Mesothelial cell of epicardium (in vitro differentiated cells): Measurements from ENCODE around the gene MMP2. TPM values are rescaled to one million over a fixed set of nuclear protein-coding genes. Genes with fewer than 3 reads are reported as not detected.

Experiments used
- DNase-seq, 2 experiments: peaks; one replicate each; pipeline ENCODE4 v3.0.0; 2021; ENCODE audit warnings: low spot score in 2 of 2; ENCODE audit not compliant: unreplicated experiment in 2 of 2
- H3K27ac Mint-ChIP-seq: 2 replicates; pipeline ENCODE4 v1.8.0; 2021; ENCODE audit warnings: mixed read lengths
- H3K27me3 Mint-ChIP-seq: 2 replicates; pipeline ENCODE4 v1.8.0; 2021; ENCODE audit warnings: low read depth, mixed read lengths
- H3K36me3 Mint-ChIP-seq: 2 replicates; pipeline ENCODE4 v1.8.0; 2021; ENCODE audit warnings: mixed read lengths
- H3K4me1 Mint-ChIP-seq: 2 replicates; pipeline ENCODE4 v1.8.0; 2021; ENCODE audit warnings: mixed read lengths
- H3K4me3 Mint-ChIP-seq: 2 replicates; pipeline ENCODE4 v1.8.0; 2021; ENCODE audit warnings: mild to moderate bottlenecking, moderate library complexity, mixed read lengths
- H3K9me3 Mint-ChIP-seq: 2 replicates; pipeline ENCODE4 v1.8.0; 2021; ENCODE audit warnings: mixed read lengths
- total RNA-seq: library from RNA; stranded (reverse); gene quantifications from 3 replicates; pipeline ENCODE4 v1.2.1, GENCODE V29; 2021
- TF ChIP-seq, protein P1 (sequence below): fragments of 200-600 bp; sonication (generic); IDR thresholded peaks from one replicate; pipeline ENCODE4 v1.5.0; 2021; ENCODE audit warnings: antibody characterized with exemption; ENCODE audit not compliant: unreplicated experiment

MMP2 gene
- total RNA-seq, 1 donor from 2014 or later = 385 TPM

DNA sequence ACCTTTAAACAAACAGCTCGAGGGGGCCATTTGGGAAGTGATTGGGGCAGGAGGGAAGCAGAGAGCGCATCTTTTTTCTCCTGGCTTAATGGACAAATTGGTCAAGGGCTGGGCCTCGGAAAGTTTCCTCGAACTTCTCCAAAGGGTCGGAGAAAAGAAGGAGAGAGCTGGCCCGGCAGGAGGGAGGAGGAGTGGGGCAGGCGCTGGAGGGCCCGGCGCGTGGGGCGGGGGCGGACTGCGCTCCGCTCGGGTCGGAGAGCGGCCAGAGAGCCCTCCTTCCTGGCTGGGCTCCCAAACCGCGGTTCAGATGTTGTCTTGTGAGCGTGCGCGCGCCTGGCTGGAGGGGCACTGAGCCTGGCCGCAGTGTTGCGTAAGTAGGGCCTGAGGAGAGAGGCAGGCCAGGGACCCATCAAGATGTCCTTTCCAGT lies 1.2 kb downstream of the MMP2 start:
- peaks cover 26% of the 10 kb centered on the region for H3K4me1 Mint-ChIP-seq
- peaks cover 20% of the 10 kb centered on the region for H3K27me3 Mint-ChIP-seq
- peak overlapping the region; percentile 83 for H3K4me3 Mint-ChIP-seq
- peak overlapping the region; percentile 76 for H3K27ac Mint-ChIP-seq
- TF ChIP-seq, protein P1, sequence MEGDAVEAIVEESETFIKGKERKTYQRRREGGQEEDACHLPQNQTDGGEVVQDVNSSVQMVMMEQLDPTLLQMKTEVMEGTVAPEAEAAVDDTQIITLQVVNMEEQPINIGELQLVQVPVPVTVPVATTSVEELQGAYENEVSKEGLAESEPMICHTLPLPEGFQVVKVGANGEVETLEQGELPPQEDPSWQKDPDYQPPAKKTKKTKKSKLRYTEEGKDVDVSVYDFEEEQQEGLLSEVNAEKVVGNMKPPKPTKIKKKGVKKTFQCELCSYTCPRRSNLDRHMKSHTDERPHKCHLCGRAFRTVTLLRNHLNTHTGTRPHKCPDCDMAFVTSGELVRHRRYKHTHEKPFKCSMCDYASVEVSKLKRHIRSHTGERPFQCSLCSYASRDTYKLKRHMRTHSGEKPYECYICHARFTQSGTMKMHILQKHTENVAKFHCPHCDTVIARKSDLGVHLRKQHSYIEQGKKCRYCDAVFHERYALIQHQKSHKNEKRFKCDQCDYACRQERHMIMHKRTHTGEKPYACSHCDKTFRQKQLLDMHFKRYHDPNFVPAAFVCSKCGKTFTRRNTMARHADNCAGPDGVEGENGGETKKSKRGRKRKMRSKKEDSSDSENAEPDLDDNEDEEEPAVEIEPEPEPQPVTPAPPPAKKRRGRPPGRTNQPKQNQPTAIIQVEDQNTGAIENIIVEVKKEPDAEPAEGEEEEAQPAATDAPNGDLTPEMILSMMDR = no peak
- DNase-seq = peak; percentile 58 to 77
- peaks cover 21% of the 10 kb centered on the region for H3K36me3 Mint-ChIP-seq
- H3K9me3 Mint-ChIP-seq = no peaks in the 10 kb centered on the region

DNA sequence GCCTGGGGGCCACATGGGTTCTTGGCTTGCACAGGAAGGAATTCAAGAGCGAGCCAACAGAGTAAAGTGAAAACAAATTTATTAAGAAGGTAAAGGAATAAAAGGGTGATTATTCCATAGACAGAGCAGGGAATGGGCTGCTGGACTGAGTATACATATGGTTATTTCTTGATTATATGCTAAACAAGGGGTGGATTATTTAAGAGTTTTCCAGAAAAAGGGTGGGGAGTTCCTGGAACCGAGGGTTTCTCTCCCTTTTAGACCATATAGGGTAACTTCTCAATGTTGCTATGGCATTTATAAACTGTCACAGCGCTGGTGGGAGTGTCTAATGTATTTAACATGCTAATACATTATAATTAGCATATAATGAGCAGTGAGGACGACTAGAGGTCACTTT lies 2.0 kb downstream of the MMP2 start:
- Mint-ChIP-seq H3K9me3 (no peaks in the 10 kb centered on the region), H3K27me3 (peaks cover 20% of the 10 kb centered on the region), H3K36me3 (peaks cover 26% of the 10 kb centered on the region), H3K4me1 (peaks cover 23% of the 10 kb centered on the region), H3K4me3 (peak overlapping the region; percentile 83), H3K27ac (peak overlapping the region; percentile 76)
- TF ChIP-seq, protein P1 = no peak
- DNase-seq = no peak

DNA sequence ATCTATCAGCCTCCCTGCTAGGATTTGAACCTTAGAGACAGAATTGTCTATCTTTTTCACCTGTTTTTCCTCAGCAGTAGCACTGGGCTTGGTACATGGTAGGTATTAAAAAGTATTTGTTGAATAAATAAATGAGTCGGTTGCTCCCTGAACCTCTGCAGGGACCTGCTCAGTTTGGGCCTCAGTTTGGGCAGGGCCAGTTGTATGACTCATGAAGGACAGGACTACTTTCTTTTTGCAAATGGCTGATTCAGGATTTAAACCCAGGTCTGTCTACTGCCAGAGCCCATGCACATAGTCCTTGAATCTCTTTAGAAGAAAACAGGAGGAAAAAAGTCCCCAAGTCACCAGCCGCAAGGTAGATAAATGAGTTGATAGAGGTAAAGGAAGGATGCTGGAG lies 3.1 kb downstream of the MMP2 start:
- TF ChIP-seq, protein P1 = no peak
- no peak for DNase-seq
- H3K36me3 Mint-ChIP-seq = peaks cover 33% of the 10 kb centered on the region

DNA sequence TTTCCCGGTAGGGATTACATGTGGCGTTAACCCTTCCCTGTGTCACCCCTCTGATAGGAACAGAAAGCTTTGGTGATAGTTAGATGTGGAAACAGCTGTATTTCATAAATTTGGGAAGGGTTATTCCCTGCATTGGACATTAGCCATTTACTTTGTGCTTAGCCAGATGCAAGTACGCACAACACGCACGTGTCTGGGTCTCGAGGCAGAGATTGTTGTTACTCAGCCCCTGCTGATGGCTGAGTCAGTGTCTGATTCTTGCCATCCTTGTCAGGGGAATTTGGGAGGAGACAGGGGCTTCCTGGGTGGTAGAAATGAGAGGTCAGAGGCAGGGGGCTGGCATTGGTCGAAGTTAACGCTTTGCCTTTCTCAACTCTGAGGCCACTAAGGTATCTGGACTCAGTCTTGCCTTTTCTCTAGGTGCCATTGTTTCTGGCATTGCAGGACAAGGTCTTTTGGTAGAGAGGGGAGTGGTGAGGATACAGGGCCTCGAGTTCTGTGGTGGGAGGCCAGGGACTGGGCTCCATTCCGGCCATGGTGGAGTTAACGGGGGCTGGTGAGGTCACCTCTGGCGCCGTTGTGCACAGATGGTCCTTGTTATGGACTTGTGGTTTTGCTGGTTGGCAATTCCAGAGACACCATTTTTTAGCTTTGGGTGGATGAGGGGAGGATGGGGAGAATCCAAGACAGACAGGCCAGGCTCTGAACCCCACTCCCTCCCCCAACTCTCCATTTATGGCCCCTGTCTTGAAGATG lies 8.2 kb downstream of the MMP2 start:
- Mint-ChIP-seq H3K27me3 (no peaks in the 10 kb centered on the region), H3K4me1 (peaks cover 5% of the 10 kb centered on the region), H3K36me3 (peaks cover 52% of the 10 kb centered on the region), H3K9me3 (no peaks in the 10 kb centered on the region), H3K27ac (peak overlapping the region; percentile 80), H3K4me3 (no peak overlapping the region)
- TF ChIP-seq, protein P1 = no peak
- no peak for DNase-seq

More for the DNA sequence above, 3.1 kb downstream of the MMP2 start:
- peaks cover 20% of the 10 kb centered on the region for H3K27me3 Mint-ChIP-seq
- no peaks in the 10 kb centered on the region for H3K9me3 Mint-ChIP-seq
- H3K27ac Mint-ChIP-seq = no peak overlapping the region
- H3K4me1 Mint-ChIP-seq = peaks cover 23% of the 10 kb centered on the region
- peak overlapping the region; percentile 10 for H3K4me3 Mint-ChIP-seq

DNA sequence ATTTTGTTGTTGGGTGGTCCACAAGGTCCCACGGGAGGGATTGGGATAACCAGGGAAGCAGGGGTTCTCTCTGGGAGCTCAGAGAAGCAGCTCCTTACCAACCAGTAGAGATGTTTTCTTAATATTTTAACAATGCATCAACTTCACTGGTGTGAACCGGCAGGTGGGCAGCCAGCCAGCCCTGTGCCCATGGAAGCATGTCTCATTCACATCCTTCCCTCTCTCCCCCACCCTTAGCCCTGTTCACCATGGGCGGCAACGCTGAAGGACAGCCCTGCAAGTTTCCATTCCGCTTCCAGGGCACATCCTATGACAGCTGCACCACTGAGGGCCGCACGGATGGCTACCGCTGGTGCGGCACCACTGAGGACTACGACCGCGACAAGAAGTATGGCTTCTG lies 9.3 kb downstream of the MMP2 start:
- TF ChIP-seq, protein P1 = no peak
- Mint-ChIP-seq H3K27me3 (no peaks in the 10 kb centered on the region), H3K27ac (no peak overlapping the region), H3K36me3 (peaks cover 50% of the 10 kb centered on the region), H3K4me1 (peaks cover 5% of the 10 kb centered on the region), H3K9me3 (no peaks in the 10 kb centered on the region), H3K4me3 (no peak overlapping the region)
- DNase-seq = no peak
